GM13976 (cell line): ENCODE results near the gene DDOST.

ENCODE experiments used
- DNase-seq: peaks from one replicate; pipeline ENCODE4 v3.0.0; 2012; ENCODE audit warnings: low spot score
- in situ Hi-C: fragments of 300-500 bp; cut with MboI; formaldehyde crosslinking; loops from one replicate; pipeline ENCODE4 v1.12.0; 2022; ENCODE audit warnings: low sequenced_read_pairs, mixed read lengths, inconsistent platforms; ENCODE audit not compliant: unreplicated experiment
- TF ChIP-seq, protein P1 (sequence below): IDR thresholded peaks from 2 replicates; pipeline ENCODE4 v1.5.1; 2012; ENCODE audit warnings: borderline replicate concordance, mild to moderate bottlenecking; ENCODE audit not compliant: insufficient read depth; ENCODE audit errors: extremely low read depth, missing control alignments, control extremely low read depth

Gene DDOST

DNA sequence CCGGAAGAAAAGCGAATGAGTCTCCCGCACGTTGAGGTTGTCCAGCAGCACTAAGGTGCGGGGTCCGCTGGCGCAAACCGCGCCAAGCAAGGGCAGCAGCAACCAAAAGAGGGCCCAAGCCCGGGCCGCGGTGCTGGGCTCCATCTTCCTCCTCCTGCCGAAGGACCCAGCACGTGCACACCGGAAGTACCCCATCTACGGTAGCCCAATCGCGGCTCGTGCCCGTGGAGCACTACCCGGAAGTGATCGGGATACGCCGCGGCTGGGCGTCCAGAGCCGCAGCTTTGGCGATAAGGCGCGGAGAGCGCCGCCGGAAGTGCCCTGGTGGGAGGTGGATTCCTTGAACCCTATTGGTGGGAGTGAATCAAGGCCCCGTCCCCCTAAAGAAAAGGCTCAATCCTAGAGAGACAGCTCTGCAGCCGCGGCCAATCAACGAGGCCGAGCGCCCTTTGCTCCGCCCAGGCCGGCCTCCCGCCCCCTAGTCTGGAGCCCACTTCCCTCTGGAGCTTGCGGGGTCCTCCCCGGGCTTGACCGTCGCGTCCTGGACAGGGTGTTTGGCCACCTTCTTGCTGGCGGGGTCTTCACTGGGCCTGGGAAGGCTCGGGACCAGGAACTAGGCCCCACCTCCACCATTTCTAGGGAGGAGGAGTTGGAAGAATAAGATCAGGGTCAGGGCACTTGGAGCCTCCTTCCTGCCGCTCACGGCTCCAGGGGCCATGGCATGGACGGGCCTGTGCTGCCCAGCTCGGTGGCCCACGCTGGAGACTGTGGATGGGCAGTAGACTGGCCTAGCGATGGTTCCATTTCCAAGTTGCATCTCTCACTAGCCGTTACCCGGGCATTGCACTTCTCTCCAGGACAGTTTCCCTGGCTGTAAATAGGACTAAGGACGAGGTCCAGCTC lies at the start of gene DDOST:
Gene DDOST, minus strand, starts transcription at position 163 of the 903 bp plus-strand sequence. Its CDS starts 19 bp downstream, at position 144.
- peak; percentile 99 for DNase-seq
- in situ Hi-C loops: no loop called here
- TF ChIP-seq, protein P1, sequence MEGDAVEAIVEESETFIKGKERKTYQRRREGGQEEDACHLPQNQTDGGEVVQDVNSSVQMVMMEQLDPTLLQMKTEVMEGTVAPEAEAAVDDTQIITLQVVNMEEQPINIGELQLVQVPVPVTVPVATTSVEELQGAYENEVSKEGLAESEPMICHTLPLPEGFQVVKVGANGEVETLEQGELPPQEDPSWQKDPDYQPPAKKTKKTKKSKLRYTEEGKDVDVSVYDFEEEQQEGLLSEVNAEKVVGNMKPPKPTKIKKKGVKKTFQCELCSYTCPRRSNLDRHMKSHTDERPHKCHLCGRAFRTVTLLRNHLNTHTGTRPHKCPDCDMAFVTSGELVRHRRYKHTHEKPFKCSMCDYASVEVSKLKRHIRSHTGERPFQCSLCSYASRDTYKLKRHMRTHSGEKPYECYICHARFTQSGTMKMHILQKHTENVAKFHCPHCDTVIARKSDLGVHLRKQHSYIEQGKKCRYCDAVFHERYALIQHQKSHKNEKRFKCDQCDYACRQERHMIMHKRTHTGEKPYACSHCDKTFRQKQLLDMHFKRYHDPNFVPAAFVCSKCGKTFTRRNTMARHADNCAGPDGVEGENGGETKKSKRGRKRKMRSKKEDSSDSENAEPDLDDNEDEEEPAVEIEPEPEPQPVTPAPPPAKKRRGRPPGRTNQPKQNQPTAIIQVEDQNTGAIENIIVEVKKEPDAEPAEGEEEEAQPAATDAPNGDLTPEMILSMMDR: peak; percentile 18

DNA sequence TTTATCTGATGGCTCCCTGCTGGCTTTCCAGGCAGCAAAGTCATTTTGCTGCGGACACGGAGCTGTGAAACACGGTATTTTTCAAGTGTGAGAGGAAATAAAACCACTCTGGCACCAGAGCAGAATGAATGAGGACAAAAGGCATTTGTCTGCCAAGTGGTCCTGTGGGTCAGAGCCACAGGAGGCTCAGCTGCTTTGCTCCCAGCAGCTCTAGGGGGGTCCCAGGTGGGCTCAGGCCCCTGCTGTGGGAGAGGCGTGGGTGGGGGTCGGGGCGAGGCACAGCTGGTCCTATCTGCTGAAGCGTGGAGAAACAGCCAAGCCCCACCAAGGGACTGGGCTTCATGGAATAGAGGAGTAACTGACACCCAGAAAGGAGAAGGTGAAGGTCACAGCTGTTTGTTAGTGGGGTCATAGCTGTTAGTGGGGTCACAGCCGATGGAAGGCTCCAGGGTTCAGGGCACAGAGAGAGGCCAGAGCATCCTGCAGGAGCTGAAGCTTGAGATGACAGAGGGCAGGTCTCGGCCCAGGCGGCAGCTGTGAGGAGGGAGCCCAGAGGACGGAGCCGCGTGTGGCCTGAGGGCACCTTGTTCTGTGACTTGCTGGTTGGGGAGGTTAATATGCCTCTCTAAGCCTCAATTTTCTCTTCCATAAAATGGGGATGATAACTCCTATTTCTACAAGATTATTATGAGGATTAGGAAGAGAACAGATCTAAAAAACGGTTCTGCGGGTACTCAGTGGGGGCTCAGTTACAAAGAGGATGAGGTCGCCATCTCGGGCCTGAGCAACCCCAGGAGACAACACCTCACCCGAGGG lies 49.5 kb upstream of the DDOST start:
- no peak for DNase-seq
- TF ChIP-seq, protein P1: no peak
- in situ Hi-C loops: no loop called here

GRCh38 chr1:20709868-20710267 lies 48.7 kb upstream of the DDOST start:
- in situ Hi-C loops: no loop called here
- no peak for DNase-seq
- TF ChIP-seq, protein P1: no peak

- in situ Hi-C loops: no loop called here
- TF ChIP-seq, protein P1: no peak
- DNase-seq: no peak
Observed at GRCh38 chr1:20708891-20709290, 47.7 kb upstream of the DDOST start.

DNA sequence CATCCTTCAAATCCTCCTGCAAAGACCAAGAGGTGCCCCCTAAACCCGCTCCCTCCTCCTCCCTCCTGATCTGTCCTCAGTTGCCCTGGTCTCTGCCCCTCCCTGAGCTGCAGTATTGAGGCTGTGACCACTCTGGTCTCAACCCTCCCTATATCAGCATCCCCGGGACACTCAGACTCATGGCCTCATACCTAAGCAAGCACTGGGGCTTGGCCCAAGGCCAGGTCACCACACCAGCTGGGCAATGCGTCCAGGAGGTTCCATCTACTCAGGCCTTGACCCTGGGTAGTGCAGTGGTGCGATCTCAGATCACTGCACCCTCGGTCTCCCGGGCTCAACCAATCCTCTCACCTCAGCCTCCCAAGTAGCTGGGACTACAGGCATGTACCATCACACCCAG lies 46.9 kb upstream of the DDOST start:
- no peak for DNase-seq
- TF ChIP-seq, protein P1: no peak
- in situ Hi-C loops: no loop called here

- TF ChIP-seq, protein P1: no peak
- in situ Hi-C loops: no loop called here
- DNase-seq: no peak
Observed at GRCh38 chr1:20706841-20707240, 45.7 kb upstream of the DDOST start.
